Measurements from ENCODE around the gene TMEM245. TPM values are rescaled to one million over a fixed set of nuclear protein-coding genes. Genes with fewer than 3 reads are reported as not detected.

The TMEM245 gene
- total RNA-seq, 1 donor from 2014 or later, result 52.2 TPM

- no peaks in the 10 kb centered on the region for H4K20me1 ChIP-seq (ENCODE audit: insufficient read depth, low read length)
- no peak for DNase-seq (ENCODE audit: low read depth)
- H3K9me3 ChIP-seq (ENCODE audit: insufficient read depth, low read depth, low read length), result no peaks in the 10 kb centered on the region
- TF ChIP-seq EZH2 (IDR thresholded peaks at IDR 0.05; ENCODE audit: insufficient read depth, low read length), result peak; percentile 56
- TF ChIP-seq CTCF (IDR thresholded peaks at IDR 0.05; ENCODE audit: insufficient read depth, low read depth, low read length), result no peak
- Mint-ChIP-seq H3K9me3 (ENCODE audit: unreplicated experiment) (peaks cover 13% of the 10 kb centered on the region), H3K27me3 (ENCODE audit: low read depth, unreplicated experiment) (peaks cover 52% of the 10 kb centered on the region), H3K4me1 (ENCODE audit: low read depth, unreplicated experiment) (no peaks in the 10 kb centered on the region), H3K27ac (ENCODE audit: unreplicated experiment) (no peak within 1 kb of the TSS), H3K4me3 (ENCODE audit: unreplicated experiment) (peak within 1 kb of the TSS; percentile 76), H3K36me3 (ENCODE audit: low read depth, unreplicated experiment) (no peaks in the 10 kb centered on the region)
- H3K36me3 ChIP-seq (ENCODE audit: insufficient read depth, low read length), result no peaks in the 10 kb centered on the region
- no peak within 1 kb of the TSS for H3K9ac ChIP-seq (ENCODE audit: low read length)
- FAIRE-seq, result no peak
- H3K4me3 ChIP-seq (ENCODE audit: insufficient read depth, low read depth, low read length), result peak within 1 kb of the TSS; percentile 29
- H3K79me2 ChIP-seq (ENCODE audit: insufficient read depth, low read length), result no peaks in the 10 kb centered on the region
- peak within 1 kb of the TSS; percentile 82 for H3K4me2 ChIP-seq (ENCODE audit: low read length)
- peaks cover 31% of the 10 kb centered on the region for H3K27me3 ChIP-seq (ENCODE audit: insufficient read depth, low read length)
- peaks cover 5% of the 10 kb centered on the region for H3K4me1 ChIP-seq (ENCODE audit: insufficient read depth, low read length)
- peak within 1 kb of the TSS; percentile 76 for H2AFZ ChIP-seq (ENCODE audit: low read depth, low read length)
- H3K27ac ChIP-seq (ENCODE audit: low read depth, low read length), result no peak within 1 kb of the TSS
Observed at GRCh38 chr9:109166771-109167601, 47.2 kb upstream of the TMEM245 start, which contains the start of gene FRRS1L. TSS of gene FRRS1L (minus strand) at chr9:109167249. CDS start at chr9:109167138, 111 bp downstream.

- H3K9me3 Mint-ChIP-seq (ENCODE audit: unreplicated experiment), result peaks cover 13% of the 10 kb centered on the region
- H2AFZ ChIP-seq (ENCODE audit: low read depth, low read length), result no peak overlapping the region
- no peak for DNase-seq (ENCODE audit: low read depth)
- H3K9ac ChIP-seq (ENCODE audit: low read length), result no peak overlapping the region
- H3K36me3 Mint-ChIP-seq (ENCODE audit: low read depth, unreplicated experiment), result no peaks in the 10 kb centered on the region
- TF ChIP-seq CTCF (IDR thresholded peaks at IDR 0.05; ENCODE audit: insufficient read depth, low read depth, low read length) (no peak), EZH2 (IDR thresholded peaks at IDR 0.05; ENCODE audit: insufficient read depth, low read length) (no peak)
- H3K27me3 Mint-ChIP-seq (ENCODE audit: low read depth, unreplicated experiment), result peaks cover 59% of the 10 kb centered on the region
- no peaks in the 10 kb centered on the region for H3K4me1 Mint-ChIP-seq (ENCODE audit: low read depth, unreplicated experiment)
- peaks cover 31% of the 10 kb centered on the region for H3K27me3 ChIP-seq (ENCODE audit: insufficient read depth, low read length)
- H3K4me3 ChIP-seq (ENCODE audit: insufficient read depth, low read depth, low read length), result no peak overlapping the region
- H4K20me1 ChIP-seq (ENCODE audit: insufficient read depth, low read length), result no peaks in the 10 kb centered on the region
- H3K36me3 ChIP-seq (ENCODE audit: insufficient read depth, low read length), result no peaks in the 10 kb centered on the region
- H3K27ac Mint-ChIP-seq (ENCODE audit: unreplicated experiment), result no peak overlapping the region
- peak overlapping the region; percentile 46 for H3K4me3 Mint-ChIP-seq (ENCODE audit: unreplicated experiment)
- no peaks in the 10 kb centered on the region for H3K9me3 ChIP-seq (ENCODE audit: insufficient read depth, low read depth, low read length)
- H3K4me1 ChIP-seq (ENCODE audit: insufficient read depth, low read length), result no peaks in the 10 kb centered on the region
- H3K79me2 ChIP-seq (ENCODE audit: insufficient read depth, low read length), result no peaks in the 10 kb centered on the region
- FAIRE-seq, result no peak
- peak overlapping the region; percentile 82 for H3K4me2 ChIP-seq (ENCODE audit: low read length)
- H3K27ac ChIP-seq (ENCODE audit: low read depth, low read length), result no peak overlapping the region
Observed at GRCh38 chr9:109166171-109166770, 46.5 kb upstream of the TMEM245 start.
